GM12801 (cell line): ENCODE data around the gene DCAF11.

Experiments
- TF ChIP-seq, protein P1 (sequence below): IDR thresholded peaks from one replicate; pipeline ENCODE4 v1.5.1; 2011; ENCODE audit warnings: control low read depth; ENCODE audit not compliant: insufficient read length; ENCODE audit errors: extremely low read depth

DCAF11 gene

DNA sequence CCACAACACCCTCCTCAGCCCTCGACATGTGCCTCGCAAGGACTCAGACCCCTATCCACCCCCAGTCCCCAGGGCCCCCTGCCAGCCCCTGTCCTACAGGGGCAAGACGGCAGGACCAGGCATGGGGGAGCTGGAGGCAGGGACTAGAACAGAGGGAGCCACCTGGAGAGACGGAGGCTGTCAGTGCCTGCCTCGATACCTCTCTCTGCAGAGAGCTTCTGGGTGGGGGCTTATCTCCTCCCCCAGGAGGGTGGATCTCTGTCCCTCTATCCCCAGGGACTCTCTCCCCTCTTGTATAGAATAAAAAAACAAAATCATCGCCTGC is 45.2 kb upstream of the DCAF11 start:
- TF ChIP-seq, protein P1, sequence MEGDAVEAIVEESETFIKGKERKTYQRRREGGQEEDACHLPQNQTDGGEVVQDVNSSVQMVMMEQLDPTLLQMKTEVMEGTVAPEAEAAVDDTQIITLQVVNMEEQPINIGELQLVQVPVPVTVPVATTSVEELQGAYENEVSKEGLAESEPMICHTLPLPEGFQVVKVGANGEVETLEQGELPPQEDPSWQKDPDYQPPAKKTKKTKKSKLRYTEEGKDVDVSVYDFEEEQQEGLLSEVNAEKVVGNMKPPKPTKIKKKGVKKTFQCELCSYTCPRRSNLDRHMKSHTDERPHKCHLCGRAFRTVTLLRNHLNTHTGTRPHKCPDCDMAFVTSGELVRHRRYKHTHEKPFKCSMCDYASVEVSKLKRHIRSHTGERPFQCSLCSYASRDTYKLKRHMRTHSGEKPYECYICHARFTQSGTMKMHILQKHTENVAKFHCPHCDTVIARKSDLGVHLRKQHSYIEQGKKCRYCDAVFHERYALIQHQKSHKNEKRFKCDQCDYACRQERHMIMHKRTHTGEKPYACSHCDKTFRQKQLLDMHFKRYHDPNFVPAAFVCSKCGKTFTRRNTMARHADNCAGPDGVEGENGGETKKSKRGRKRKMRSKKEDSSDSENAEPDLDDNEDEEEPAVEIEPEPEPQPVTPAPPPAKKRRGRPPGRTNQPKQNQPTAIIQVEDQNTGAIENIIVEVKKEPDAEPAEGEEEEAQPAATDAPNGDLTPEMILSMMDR, result no peak

DNA sequence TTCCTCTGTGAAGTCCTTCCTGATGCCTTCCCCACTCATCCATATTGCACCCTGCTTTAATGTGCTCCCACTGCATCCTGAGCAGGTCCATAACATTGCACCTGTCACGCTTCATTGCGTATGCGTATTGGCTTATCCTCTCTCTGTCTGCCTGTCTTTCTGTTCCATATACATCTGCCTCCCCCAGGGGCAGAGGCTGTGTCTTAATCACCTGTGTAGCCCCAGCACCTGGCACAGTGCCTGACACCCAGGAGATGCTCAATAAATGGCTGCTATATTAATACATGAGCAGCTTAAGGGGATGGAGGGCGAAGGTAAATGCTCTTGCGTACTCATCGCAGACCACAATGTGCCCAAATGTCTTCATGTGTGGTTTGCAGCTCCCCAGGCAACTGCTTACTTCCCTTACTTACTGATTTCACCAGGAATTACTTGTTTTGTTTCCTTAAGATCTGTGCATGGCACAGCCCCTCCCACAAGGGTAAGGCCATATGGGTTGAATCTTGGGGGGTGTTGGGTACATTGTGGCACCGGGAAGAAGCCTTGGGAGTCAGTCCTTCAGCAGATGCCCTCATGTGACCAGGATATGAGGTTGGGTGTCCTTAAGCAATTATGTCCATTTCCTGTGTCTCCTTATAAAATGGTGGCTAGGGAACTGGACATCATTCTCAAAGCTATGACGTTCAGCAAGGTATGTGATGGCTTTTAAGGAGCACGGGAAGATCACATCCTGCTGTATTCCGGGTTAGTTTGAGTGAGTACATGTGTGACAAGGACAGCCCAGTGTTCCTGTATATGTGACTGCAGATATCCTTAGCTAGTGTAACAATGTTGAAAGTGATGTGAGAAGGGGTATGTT is 44.1 kb upstream of the DCAF11 start:
- TF ChIP-seq, protein P1, result no peak

DNA sequence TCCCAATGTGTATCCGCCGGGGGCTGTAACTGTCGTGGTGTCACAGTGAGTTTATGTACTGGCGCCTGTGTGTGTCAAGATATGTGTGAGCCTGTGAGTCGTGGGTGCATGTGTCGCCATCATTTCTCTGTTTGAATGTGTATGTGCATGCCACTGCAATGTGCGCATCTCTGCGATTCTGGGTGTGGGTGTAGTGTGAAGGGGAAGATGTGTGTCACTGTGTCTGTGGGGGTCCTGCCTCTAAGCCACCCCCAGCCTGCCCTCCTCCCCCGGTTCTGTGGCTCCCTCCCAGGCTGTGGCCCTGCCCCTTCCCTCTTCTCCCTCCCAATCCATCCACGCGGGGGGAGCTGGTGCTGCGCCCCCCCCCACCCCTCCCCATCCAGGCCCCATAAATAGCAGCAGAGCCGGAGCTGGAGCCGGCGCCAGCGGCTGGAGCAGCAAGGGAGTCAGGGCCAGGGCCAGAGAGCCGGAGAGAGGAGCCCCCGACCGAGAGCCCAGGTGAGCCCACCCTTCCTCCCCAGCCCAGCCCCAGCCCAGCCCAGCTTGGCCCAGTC is 43.4 kb upstream of the DCAF11 start, which contains the start of gene CPNE6:
CPNE6 (plus strand) TSS at position 419 of the 554 bp plus-strand sequence. CDS start 1,375 bp downstream, outside the sequence.
- TF ChIP-seq, protein P1, result no peak

DNA sequence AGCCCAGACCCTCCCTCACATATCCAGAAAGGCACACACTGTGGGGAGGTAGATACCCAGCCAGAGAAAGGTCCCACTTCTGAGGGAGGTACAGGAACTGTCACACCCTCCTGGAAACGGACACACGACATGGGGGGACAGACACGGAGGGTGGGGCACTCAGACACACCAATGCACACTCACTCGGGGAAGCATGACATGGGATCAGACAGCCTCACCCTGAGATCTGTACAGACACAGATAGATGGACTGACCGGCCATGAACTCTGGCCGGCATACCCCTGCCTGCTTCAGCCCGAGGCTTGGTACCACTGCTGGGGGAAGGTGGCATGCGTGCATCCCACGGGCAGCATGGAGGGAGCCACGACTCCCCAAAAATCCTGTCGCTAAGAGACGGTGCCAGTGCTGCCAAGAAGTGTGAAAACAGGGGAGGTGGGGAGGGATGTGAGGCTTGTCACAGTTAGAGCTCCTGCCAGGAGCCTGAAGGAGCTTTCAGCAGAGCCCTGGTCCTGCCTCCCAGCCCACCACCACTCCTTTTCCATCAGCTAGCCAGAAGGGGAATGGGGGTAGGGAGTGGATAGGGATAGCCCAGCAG is 42.6 kb upstream of the DCAF11 start:
- TF ChIP-seq, protein P1, result no peak

DNA sequence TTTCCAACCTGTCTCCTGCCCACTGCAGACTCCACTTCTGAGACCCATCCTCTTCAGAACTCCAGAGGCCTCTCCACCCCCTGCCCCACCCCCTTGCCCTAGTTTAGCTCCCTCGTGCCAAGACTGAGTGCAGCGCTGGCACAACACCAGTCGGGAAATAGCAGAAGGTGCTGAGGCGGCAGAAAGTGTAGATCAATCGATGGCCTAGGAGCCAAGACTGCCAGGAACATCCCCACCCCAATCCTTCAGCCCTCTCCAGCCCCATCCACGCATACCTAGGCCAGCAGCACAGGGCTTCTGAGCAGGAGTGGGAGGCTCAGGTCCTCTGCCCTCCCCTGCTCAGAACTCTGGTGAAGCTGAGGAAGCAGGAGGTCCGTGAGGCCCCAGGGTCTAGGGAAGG is 42.1 kb upstream of the DCAF11 start:
- TF ChIP-seq, protein P1, result no peak

DNA sequence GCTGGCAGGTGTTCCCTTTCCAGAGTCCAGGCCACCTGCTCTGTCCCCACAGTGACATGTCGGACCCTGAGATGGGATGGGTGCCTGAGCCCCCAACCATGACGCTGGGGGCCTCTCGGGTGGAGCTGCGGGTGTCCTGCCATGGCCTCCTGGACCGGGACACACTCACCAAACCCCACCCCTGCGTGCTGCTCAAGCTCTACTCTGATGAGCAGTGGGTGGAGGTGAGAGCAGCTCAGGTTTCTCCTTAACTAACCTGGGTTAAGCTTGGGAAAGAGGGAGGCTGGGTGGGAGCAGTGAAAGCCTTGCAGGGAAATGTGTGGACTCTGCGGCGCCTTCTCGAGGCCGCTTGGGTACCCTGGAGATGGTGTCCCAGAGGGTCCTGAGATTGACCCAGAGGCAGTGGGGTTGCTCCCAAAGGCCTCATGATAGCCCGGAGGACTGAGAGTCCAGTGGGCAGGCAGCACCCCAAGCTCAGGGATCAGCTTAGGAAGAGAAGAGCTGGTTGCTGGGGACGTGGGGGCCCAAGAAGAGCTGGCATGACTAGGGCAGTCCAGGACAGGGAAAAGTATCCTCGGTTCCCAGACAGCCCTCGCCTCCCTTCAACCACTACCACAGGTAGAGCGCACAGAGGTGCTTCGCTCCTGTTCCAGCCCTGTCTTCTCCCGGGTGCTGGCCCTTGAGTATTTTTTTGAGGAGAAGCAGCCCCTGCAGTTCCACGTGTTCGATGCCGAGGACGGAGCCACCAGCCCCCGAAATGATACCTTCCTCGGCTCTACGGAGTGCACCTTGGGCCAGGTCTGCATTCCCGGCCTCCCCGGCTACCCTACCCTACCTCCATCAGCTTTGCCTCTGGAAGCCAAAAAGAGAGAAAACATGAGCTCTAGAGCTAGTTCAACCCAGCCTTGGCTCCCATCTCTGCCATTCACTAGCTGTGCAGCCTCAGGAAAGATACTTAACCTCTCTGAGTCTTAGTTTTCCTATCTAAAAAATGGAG is 41.4 kb upstream of the DCAF11 start:
- TF ChIP-seq, protein P1, result no peak
